ENCODE data around the gene HOMEZ. TPM values are rescaled to one million over a fixed set of nuclear protein-coding genes. Genes with fewer than 3 reads are reported as not detected.
"Not testable (repeated sequence)": the region's sequence is repeated elsewhere in the genome, so short reads cannot be mapped to it uniquely, and the experiment has no call there.

The HOMEZ gene, protein sequence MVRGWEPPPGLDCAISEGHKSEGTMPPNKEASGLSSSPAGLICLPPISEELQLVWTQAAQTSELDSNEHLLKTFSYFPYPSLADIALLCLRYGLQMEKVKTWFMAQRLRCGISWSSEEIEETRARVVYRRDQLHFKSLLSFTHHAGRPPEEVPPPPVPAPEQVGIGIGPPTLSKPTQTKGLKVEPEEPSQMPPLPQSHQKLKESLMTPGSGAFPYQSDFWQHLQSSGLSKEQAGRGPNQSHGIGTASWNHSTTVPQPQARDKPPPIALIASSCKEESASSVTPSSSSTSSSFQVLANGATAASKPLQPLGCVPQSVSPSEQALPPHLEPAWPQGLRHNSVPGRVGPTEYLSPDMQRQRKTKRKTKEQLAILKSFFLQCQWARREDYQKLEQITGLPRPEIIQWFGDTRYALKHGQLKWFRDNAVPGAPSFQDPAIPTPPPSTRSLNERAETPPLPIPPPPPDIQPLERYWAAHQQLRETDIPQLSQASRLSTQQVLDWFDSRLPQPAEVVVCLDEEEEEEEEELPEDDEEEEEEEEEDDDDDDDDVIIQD
- total RNA-seq, result 10 to 100 TPM in 1 of 4 donors, 1 to 10 TPM in 3; 7.8 to 13.1 (median 8.5) TPM

DNA sequence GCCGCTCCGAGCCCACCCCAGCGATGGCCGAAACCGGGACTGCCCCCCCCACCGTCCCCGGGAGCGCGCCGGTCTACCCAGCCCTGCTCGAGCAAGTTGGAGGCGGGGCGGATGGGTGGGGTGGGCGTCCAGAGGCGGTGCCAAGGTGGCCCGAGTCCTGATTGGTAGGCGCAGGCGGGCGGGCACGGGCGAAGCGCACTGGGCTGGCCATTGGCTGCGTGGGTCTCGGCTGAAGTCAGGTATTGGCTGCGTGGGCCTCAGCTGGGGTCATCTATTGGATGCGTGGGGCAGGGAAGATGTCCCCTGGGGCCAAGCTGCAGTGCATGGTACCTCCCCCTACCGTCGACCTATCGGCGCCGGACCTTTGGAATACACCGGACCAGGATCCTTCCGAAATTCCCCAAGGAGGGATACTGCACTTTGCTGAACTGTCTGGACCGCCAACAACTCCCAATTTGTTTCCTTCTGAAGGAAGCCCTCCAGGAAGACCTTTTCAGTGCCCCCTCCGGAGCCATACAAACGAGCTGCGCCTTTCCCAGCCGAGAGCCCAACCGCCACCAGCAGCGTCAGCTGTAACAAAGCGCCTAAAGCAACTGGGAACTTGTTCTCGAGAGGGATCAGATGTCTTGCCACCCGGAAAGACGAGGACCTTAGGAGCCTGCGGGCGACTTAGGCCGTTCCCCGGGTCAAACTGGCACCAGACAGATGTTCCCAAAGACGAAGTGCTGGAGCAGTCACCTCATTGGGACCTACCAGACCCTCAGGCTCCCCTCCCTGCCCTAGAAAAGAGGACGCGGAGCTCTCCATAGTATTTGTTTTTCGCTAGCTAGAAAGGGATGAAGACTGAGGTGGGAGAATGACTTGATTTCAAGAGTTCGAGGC, at the start of gene HOMEZ:
Gene HOMEZ (minus strand): TSS at position 113 of the 882 bp plus-strand sequence. CDS start 180 bp downstream, outside the sequence.
- peak; percentile 99 to 100 for DNase-seq (ENCODE audit: low spot score in 2 of 2)
- peak within 1 kb of the TSS; percentile 93 for H3K27ac ChIP-seq
- WGBS, result 3% methylated on average over 22 of the region's 53 CpGs

DNA sequence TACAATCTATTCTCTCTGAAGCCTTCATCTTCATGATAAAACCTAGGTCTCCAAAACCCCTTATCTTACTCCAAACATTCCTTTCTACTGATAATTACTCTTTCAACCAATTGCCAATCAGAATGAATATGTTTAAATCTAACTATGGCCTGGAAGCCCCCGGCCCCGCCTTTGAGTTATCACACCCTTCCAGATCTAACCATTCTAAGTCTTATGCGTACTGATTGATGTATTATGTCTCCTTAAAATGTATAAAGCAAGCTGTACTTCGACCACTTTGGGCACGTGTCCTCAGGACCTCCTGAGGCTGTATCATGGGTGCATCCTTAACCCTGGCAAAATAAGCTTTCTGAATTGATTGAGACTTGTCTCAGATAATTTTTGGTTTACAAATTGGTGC, 49.7 kb upstream of the HOMEZ start:
- Histone ChIP-seq H3K4me1 (no peaks in the 10 kb centered on the region), H3K4me3 (no peak overlapping the region), H3K27me3 (no peaks in the 10 kb centered on the region), H3K36me3 (no peaks in the 10 kb centered on the region), H3K27ac (no peak overlapping the region), H3K9me3 (no peaks in the 10 kb centered on the region)
- no peak for DNase-seq (ENCODE audit: low spot score in 2 of 2)
- WGBS, result 88% methylated on average over 5 of the region's 5 CpGs
- TF ChIP-seq POLR2A (IDR thresholded peaks at IDR 0.05) (no peak), EP300 (IDR thresholded peaks at IDR 0.05) (no peak), POLR2AphosphoS5 (IDR thresholded peaks at IDR 0.05) (no peak)
- TF ChIP-seq, protein P1, sequence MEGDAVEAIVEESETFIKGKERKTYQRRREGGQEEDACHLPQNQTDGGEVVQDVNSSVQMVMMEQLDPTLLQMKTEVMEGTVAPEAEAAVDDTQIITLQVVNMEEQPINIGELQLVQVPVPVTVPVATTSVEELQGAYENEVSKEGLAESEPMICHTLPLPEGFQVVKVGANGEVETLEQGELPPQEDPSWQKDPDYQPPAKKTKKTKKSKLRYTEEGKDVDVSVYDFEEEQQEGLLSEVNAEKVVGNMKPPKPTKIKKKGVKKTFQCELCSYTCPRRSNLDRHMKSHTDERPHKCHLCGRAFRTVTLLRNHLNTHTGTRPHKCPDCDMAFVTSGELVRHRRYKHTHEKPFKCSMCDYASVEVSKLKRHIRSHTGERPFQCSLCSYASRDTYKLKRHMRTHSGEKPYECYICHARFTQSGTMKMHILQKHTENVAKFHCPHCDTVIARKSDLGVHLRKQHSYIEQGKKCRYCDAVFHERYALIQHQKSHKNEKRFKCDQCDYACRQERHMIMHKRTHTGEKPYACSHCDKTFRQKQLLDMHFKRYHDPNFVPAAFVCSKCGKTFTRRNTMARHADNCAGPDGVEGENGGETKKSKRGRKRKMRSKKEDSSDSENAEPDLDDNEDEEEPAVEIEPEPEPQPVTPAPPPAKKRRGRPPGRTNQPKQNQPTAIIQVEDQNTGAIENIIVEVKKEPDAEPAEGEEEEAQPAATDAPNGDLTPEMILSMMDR (IDR thresholded peaks at IDR 0.05), result no peak

More for the DNA sequence above, at the start of gene HOMEZ:
- Histone ChIP-seq H3K4me1 (peaks cover 22% of the 10 kb centered on the region), H3K9me3 (no peaks in the 10 kb centered on the region), H3K27me3 (no peaks in the 10 kb centered on the region), H3K36me3 (no peaks in the 10 kb centered on the region), H3K4me3 (peak within 1 kb of the TSS; percentile 97)
- TF ChIP-seq, protein P1 (IDR thresholded peaks at IDR 0.05), result no peak
- TF ChIP-seq POLR2A (IDR thresholded peaks at IDR 0.05), result peak in 1 of 2 donors; percentile 35
- TF ChIP-seq POLR2AphosphoS5 (IDR thresholded peaks at IDR 0.05), result peak in 2 of 3 donors; percentile 13 to 35

DNA sequence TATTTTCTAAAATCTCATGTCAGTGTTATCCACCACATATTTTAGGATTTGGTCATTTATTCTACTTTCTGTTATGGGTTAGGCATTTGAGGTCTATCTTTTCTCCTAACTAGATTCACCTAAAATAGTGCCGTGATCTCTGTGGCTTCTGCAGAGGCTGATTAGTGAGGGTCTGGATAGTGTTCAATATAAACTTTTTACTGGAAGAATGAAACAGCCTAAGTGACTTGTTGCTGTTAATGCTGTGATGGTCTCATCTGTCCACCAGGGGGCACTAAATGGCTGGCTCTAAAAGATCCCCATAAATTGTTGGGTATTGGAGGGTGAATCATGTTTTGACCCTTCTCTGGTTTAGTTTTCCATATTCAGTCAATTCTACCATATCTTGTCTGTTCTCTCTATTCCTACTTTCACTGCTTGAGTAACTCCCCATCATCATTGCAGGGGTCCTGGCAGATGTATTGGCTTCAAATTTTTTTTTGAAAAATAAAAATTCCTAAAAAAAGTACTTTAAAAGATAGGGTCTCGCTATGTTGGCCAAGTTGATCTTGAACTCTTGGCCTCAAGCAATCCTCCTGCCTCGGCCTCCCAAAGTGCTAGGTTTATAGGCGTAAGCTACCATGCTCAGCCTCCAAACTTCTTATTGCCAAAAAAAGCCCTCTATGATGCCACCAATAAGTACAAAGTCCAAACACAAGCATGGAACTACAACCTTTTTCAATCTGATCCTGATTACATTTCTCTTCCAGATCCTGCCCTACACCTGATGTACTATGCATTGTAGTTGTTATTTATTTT, 42.2 kb upstream of the HOMEZ start:
- no peak overlapping the region for H3K27ac ChIP-seq

DNA sequence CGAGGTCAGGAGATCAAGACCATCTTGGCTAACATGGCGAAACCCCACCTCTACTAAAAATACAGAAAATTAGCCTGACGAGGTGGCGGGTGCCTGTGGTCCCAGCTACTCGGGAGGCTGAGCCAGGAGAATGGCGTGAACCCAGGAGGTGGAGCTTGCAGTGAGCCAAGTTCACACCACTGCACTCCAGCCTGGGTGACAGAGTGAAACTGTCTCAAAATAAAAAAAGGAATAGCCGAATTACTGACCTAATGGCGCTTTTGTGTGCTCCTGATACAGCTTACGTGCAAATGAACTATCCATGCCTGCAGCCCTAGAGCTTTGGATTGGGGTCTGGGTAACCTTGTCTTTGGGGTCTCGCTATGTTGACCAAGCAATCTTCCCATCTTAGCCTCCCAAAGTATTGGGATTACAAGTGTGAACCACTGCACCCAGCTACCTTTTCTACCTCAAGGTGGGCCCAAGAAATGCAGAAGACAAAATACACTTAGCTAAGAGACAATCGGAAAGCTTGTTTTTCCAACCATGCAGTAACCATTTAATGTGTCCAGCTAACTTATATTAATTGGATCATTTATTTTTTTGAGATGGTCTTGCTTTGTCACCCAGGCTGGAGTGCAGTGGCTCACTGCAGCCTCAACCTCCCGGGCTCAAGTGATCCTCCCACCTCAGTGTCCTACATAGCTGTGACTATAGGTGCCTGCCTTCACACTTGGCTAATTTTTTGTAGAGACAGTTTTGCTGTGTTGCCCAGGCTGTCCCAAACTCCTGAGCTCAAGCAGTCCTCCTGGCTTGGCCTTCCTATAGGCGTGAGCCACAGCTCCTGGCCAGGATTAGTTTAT, 40.8 kb upstream of the HOMEZ start:
- Histone ChIP-seq H3K4me3 (no peak overlapping the region), H3K9me3 (no peaks in the 10 kb centered on the region), H3K27ac (no peak overlapping the region), H3K27me3 (no peaks in the 10 kb centered on the region), H3K36me3 (peaks cover 27% of the 10 kb centered on the region), H3K4me1 (peaks cover 15% of the 10 kb centered on the region)
- WGBS, result 80% methylated on average over 13 of the region's 13 CpGs
- no peak for DNase-seq (ENCODE audit: low spot score in 2 of 2)
- TF ChIP-seq POLR2AphosphoS5 (IDR thresholded peaks at IDR 0.05) (no peak), POLR2A (IDR thresholded peaks at IDR 0.05) (no peak), EP300 (IDR thresholded peaks at IDR 0.05) (no peak)
- TF ChIP-seq, protein P1 (IDR thresholded peaks at IDR 0.05), result no peak

More for the DNA sequence above, 42.2 kb upstream of the HOMEZ start:
- H3K9me3 ChIP-seq, result no peaks in the 10 kb centered on the region
- 44% methylated on average over 4 of the region's 4 CpGs for WGBS
- peaks cover 23% of the 10 kb centered on the region for H3K36me3 ChIP-seq
- TF ChIP-seq, protein P1 (IDR thresholded peaks at IDR 0.05), result peak; percentile 73 to 91
- TF ChIP-seq EP300 (IDR thresholded peaks at IDR 0.05), result no peak
- no peak for TF ChIP-seq POLR2AphosphoS5 (IDR thresholded peaks at IDR 0.05)
- no peak for TF ChIP-seq POLR2A (IDR thresholded peaks at IDR 0.05)
- no peaks in the 10 kb centered on the region for H3K27me3 ChIP-seq
- no peak overlapping the region for H3K4me3 ChIP-seq
- peak in 1 of 2 donors; percentile 84 for DNase-seq (ENCODE audit: low spot score in 2 of 2)
- H3K4me1 ChIP-seq, result peaks cover 4% of the 10 kb centered on the region

DNA sequence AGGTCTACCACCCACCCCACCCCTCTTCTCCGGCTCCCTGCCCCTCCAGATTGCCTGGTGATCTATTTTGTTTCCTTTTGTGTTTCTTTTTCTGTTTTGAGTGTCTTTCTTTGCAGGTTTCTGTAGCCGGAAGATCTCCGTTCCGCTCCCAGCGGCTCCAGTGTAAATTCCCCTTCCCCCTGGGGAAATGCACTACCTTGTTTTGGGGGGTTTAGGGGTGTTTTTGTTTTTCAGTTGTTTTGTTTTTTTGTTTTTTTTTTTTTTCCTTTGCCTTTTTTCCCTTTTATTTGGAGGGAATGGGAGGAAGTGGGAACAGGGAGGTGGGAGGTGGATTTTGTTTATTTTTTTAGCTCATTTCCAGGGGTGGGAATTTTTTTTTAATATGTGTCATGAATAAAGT, 39.8 kb upstream of the HOMEZ start:
- H3K27me3 ChIP-seq; H3K4me3 ChIP-seq; H3K27ac ChIP-seq; H3K9me3 ChIP-seq; DNase-seq (ENCODE audit: low spot score in 2 of 2): not testable (repeated sequence)
- H3K4me1 ChIP-seq, result peaks cover 15% of the 10 kb centered on the region
- 94% methylated on average over 5 of the region's 5 CpGs for WGBS
- H3K36me3 ChIP-seq, result peaks cover 27% of the 10 kb centered on the region

Data from suprapubic skin (tissue), 4 donors.